ENCODE data around the gene GPHN.

GPHN gene

DNA sequence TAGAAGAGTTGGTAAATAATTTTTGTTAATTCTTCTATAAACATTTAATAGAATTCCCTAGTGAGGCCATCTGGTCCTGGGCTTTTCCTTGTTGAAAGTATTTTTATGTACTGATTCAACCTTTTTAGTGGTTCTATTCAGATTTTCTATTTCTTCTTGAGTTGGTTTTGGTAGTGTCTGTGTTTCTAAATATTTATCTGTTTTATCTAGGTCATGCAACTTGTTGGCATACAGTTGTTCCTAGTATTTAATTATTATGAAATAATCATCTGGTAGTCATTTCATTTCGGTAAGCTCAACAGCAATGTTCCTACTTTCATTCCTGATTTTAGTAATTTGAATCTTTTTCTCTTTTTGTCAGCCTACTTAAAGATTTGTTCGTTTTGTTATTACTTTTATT is 447.2 kb downstream of the GPHN start:
- Histone ChIP-seq H3K14ac (ENCODE audit: low read length) (no peak overlapping the region), H3K18ac (ENCODE audit: low read length) (no peak overlapping the region), H3K36me3 (ENCODE audit: control insufficient read depth in 1 of 2, insufficient read depth in 2 of 2, low read length in 2 of 2) (no peaks in the 10 kb centered on the region), H4K12ac (ENCODE audit: low read depth, low read length) (no peak overlapping the region), H3K23ac (ENCODE audit: low read length) (no peak overlapping the region), H3K79me1 (ENCODE audit: low read length) (no peaks in the 10 kb centered on the region), H2BK12ac (ENCODE audit: low read length) (no peak overlapping the region), H3K4ac (ENCODE audit: low read depth, low read length) (no peak overlapping the region), H2BK5ac (ENCODE audit: low read depth, low read length, poor library complexity) (no peak overlapping the region), H3K4me3 (ENCODE audit: low read depth, low read length) (no peak overlapping the region), H3K9ac (ENCODE audit: low read length) (no peak overlapping the region), H3K27me3 (ENCODE audit: insufficient read depth, low read length) (no peaks in the 10 kb centered on the region), H3K9me3 (ENCODE audit: insufficient read depth, low read depth, low read length) (peaks cover 1% of the 10 kb centered on the region), H3K79me2 (ENCODE audit: control insufficient read depth, insufficient read depth, low read length, poor library complexity) (no peaks in the 10 kb centered on the region), H4K8ac (ENCODE audit: low read depth, low read length) (no peak overlapping the region), H2AK5ac (ENCODE audit: low read length) (no peak overlapping the region), H4K91ac (ENCODE audit: low read depth, low read length) (no peak overlapping the region), H2AFZ (ENCODE audit: insufficient read depth, low read length, poor library complexity) (no peak overlapping the region), H3K4me1 (ENCODE audit: control insufficient read depth in 1 of 2, insufficient read depth in 2 of 2, low read length in 2 of 2) (no peaks in the 10 kb centered on the region), H3K27ac (ENCODE audit: low read depth, low read length) (no peak overlapping the region), H2BK120ac (ENCODE audit: insufficient read depth, low read length, poor library complexity) (no peak overlapping the region), H3K4me2 (ENCODE audit: low read length) (no peak overlapping the region)
- DNase-seq, result no peak
- no CpG with 5 or more reads among the region's 2 CpGs for WGBS (ENCODE audit: extremely low coverage, insufficient coverage, insufficient read length)

GRCh38 chr14:66959437-66960050 is 451.6 kb downstream of the GPHN start:
- H4K91ac ChIP-seq (ENCODE audit: low read depth, low read length), result no peak overlapping the region
- peaks cover 1% of the 10 kb centered on the region for H3K9me3 ChIP-seq (ENCODE audit: insufficient read depth, low read depth, low read length)
- no peak overlapping the region for H3K14ac ChIP-seq (ENCODE audit: low read length)
- no peaks in the 10 kb centered on the region for H3K79me1 ChIP-seq (ENCODE audit: low read length)
- H3K23ac ChIP-seq (ENCODE audit: low read length), result no peak overlapping the region
- WGBS (ENCODE audit: extremely low coverage, insufficient coverage, insufficient read length), result no CpG with 5 or more reads among the region's 3 CpGs
- H2BK5ac ChIP-seq (ENCODE audit: low read depth, low read length, poor library complexity), result no peak overlapping the region
- no peaks in the 10 kb centered on the region for H3K27me3 ChIP-seq (ENCODE audit: insufficient read depth, low read length)
- no peak for DNase-seq
- H4K8ac ChIP-seq (ENCODE audit: low read depth, low read length), result no peak overlapping the region
- H3K27ac ChIP-seq (ENCODE audit: low read depth, low read length), result no peak overlapping the region
- H3K9ac ChIP-seq (ENCODE audit: low read length), result no peak overlapping the region
- no peak overlapping the region for H3K4me2 ChIP-seq (ENCODE audit: low read length)
- H3K18ac ChIP-seq (ENCODE audit: low read length), result no peak overlapping the region
- no peak overlapping the region for H2BK12ac ChIP-seq (ENCODE audit: low read length)
- no peak overlapping the region for H3K4ac ChIP-seq (ENCODE audit: low read depth, low read length)
- no peak overlapping the region for H2AK5ac ChIP-seq (ENCODE audit: low read length)
- no peaks in the 10 kb centered on the region for H3K4me1 ChIP-seq (ENCODE audit: control insufficient read depth in 1 of 2, insufficient read depth in 2 of 2, low read length in 2 of 2)
- no peaks in the 10 kb centered on the region for H3K79me2 ChIP-seq (ENCODE audit: control insufficient read depth, insufficient read depth, low read length, poor library complexity)
- H3K4me3 ChIP-seq (ENCODE audit: low read depth, low read length), result no peak overlapping the region
- no peak overlapping the region for H2BK120ac ChIP-seq (ENCODE audit: insufficient read depth, low read length, poor library complexity)
- H4K12ac ChIP-seq (ENCODE audit: low read depth, low read length), result no peak overlapping the region
- no peaks in the 10 kb centered on the region for H3K36me3 ChIP-seq (ENCODE audit: control insufficient read depth in 1 of 2, insufficient read depth in 2 of 2, low read length in 2 of 2)
- H2AFZ ChIP-seq (ENCODE audit: insufficient read depth, low read length, poor library complexity), result no peak overlapping the region

GRCh38 chr14:66965831-66966230 is 457.9 kb downstream of the GPHN start:
- no peak overlapping the region for H3K14ac ChIP-seq (ENCODE audit: low read length)
- no peak overlapping the region for H3K4me3 ChIP-seq (ENCODE audit: low read depth, low read length)
- no peaks in the 10 kb centered on the region for H3K9me3 ChIP-seq (ENCODE audit: insufficient read depth, low read depth, low read length)
- DNase-seq, result no peak
- H3K4ac ChIP-seq (ENCODE audit: low read depth, low read length), result no peak overlapping the region
- H2AK5ac ChIP-seq (ENCODE audit: low read length), result no peak overlapping the region
- no peaks in the 10 kb centered on the region for H3K27me3 ChIP-seq (ENCODE audit: insufficient read depth, low read length)
- H3K36me3 ChIP-seq (ENCODE audit: control insufficient read depth in 1 of 2, insufficient read depth in 2 of 2, low read length in 2 of 2), result no peaks in the 10 kb centered on the region
- no peak overlapping the region for H2BK120ac ChIP-seq (ENCODE audit: insufficient read depth, low read length, poor library complexity)
- H4K91ac ChIP-seq (ENCODE audit: low read depth, low read length), result no peak overlapping the region
- H3K18ac ChIP-seq (ENCODE audit: low read length), result no peak overlapping the region
- no peaks in the 10 kb centered on the region for H3K79me2 ChIP-seq (ENCODE audit: control insufficient read depth, insufficient read depth, low read length, poor library complexity)
- H2BK12ac ChIP-seq (ENCODE audit: low read length), result no peak overlapping the region
- no peaks in the 10 kb centered on the region for H3K79me1 ChIP-seq (ENCODE audit: low read length)
- no peak overlapping the region for H3K27ac ChIP-seq (ENCODE audit: low read depth, low read length)
- H4K12ac ChIP-seq (ENCODE audit: low read depth, low read length), result no peak overlapping the region
- no peak overlapping the region for H4K8ac ChIP-seq (ENCODE audit: low read depth, low read length)
- no peak overlapping the region for H2BK5ac ChIP-seq (ENCODE audit: low read depth, low read length, poor library complexity)
- H2AFZ ChIP-seq (ENCODE audit: insufficient read depth, low read length, poor library complexity), result no peak overlapping the region
- no peak overlapping the region for H3K9ac ChIP-seq (ENCODE audit: low read length)
- H3K4me1 ChIP-seq (ENCODE audit: control insufficient read depth in 1 of 2, insufficient read depth in 2 of 2, low read length in 2 of 2), result no peaks in the 10 kb centered on the region
- no peak overlapping the region for H3K4me2 ChIP-seq (ENCODE audit: low read length)
- no peak overlapping the region for H3K23ac ChIP-seq (ENCODE audit: low read length)

DNA sequence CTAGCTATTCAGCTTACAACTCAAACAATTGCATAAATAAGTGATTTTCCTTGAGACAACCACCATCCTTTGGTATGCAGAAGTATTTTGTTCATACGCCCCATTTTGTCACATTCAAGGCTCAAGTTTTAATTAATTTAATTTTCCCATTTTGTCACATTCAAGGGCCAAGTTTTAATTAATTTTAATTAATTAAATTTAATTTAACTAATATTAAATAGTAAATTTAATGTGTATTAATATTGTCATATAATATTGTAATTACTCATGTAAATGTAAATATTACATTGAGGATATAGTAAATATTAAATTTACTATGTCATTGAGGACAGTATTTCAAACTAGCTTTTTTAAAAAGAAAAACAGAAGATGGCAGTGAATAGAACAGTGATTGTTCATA is 464.5 kb downstream of the GPHN start:
- H2BK5ac ChIP-seq (ENCODE audit: low read depth, low read length, poor library complexity), result no peak overlapping the region
- no peaks in the 10 kb centered on the region for H3K27me3 ChIP-seq (ENCODE audit: insufficient read depth, low read length)
- no peak overlapping the region for H2AK5ac ChIP-seq (ENCODE audit: low read length)
- H3K4ac ChIP-seq (ENCODE audit: low read depth, low read length), result no peak overlapping the region
- H3K9ac ChIP-seq (ENCODE audit: low read length), result no peak overlapping the region
- H2BK120ac ChIP-seq (ENCODE audit: insufficient read depth, low read length, poor library complexity), result no peak overlapping the region
- no peak overlapping the region for H2AFZ ChIP-seq (ENCODE audit: insufficient read depth, low read length, poor library complexity)
- no peak overlapping the region for H3K27ac ChIP-seq (ENCODE audit: low read depth, low read length)
- H3K79me1 ChIP-seq (ENCODE audit: low read length), result no peaks in the 10 kb centered on the region
- no peak overlapping the region for H4K91ac ChIP-seq (ENCODE audit: low read depth, low read length)
- DNase-seq, result no peak
- no peak overlapping the region for H2BK12ac ChIP-seq (ENCODE audit: low read length)
- no peaks in the 10 kb centered on the region for H3K9me3 ChIP-seq (ENCODE audit: insufficient read depth, low read depth, low read length)
- no peak overlapping the region for H3K23ac ChIP-seq (ENCODE audit: low read length)
- H4K8ac ChIP-seq (ENCODE audit: low read depth, low read length), result no peak overlapping the region
- no peaks in the 10 kb centered on the region for H3K36me3 ChIP-seq (ENCODE audit: control insufficient read depth in 1 of 2, insufficient read depth in 2 of 2, low read length in 2 of 2)
- no peaks in the 10 kb centered on the region for H3K79me2 ChIP-seq (ENCODE audit: control insufficient read depth, insufficient read depth, low read length, poor library complexity)
- H4K12ac ChIP-seq (ENCODE audit: low read depth, low read length), result no peak overlapping the region
- no peak overlapping the region for H3K14ac ChIP-seq (ENCODE audit: low read length)
- H3K4me2 ChIP-seq (ENCODE audit: low read length), result no peak overlapping the region
- no peak overlapping the region for H3K4me3 ChIP-seq (ENCODE audit: low read depth, low read length)
- H3K4me1 ChIP-seq (ENCODE audit: control insufficient read depth in 1 of 2, insufficient read depth in 2 of 2, low read length in 2 of 2), result no peaks in the 10 kb centered on the region
- no peak overlapping the region for H3K18ac ChIP-seq (ENCODE audit: low read length)
- WGBS (ENCODE audit: extremely low coverage, insufficient coverage, insufficient read length), result no CpG with 5 or more reads among the region's 1 CpG

All from trophoblast cell (in vitro differentiated cells and primary cell).